ENCODE results near the gene SSR3. TPM values are rescaled to one million over a fixed set of nuclear protein-coding genes. Genes with fewer than 3 reads are reported as not detected.

SSR3 gene
- total and polyA plus RNA-seq, 2 of the 8 experiments (the other 6 are each of a cell fraction or from before 2014, with no cell fraction given) = 92.7 to 208 TPM

- TF ChIP-seq CHD7 (IDR thresholded peaks at IDR 0.05; ENCODE audit: insufficient replicate concordance, low read length) (no peak), SIRT6 (IDR thresholded peaks at IDR 0.05; ENCODE audit: low read length) (no peak), RFX5 (IDR thresholded peaks at IDR 0.05; ENCODE audit: borderline replicate concordance, low read depth, low read length) (no peak), RNF2 (IDR thresholded peaks at IDR 0.05; ENCODE audit: borderline replicate concordance, low read depth, low read length, missing control alignments, poor library complexity, severe bottlenecking) (no peak), ATF3 (IDR thresholded peaks at IDR 0.05; ENCODE audit: insufficient read depth, low read depth, low read length) (no peak), KDM1A (IDR thresholded peaks at IDR 0.05; ENCODE audit: borderline replicate concordance, low read length) (no peak), POU5F1 (IDR thresholded peaks at IDR 0.05; ENCODE audit: low read depth, low read length) (no peak), TAF7 (optimal IDR thresholded peaks at IDR 0.05; ENCODE audit: borderline replicate concordance, low read depth, low read length) (no peak), TBP (IDR thresholded peaks at IDR 0.05; ENCODE audit: low read depth, low read length) (no peak), NRF1 (IDR thresholded peaks at IDR 0.05; ENCODE audit: low read depth, low read length) (no peak), SIN3A (conservative IDR thresholded peaks at IDR 0.05 in 1 of 2, IDR thresholded peaks at IDR 0.05 in 1 of 2; ENCODE audit: low read depth in 1 of 2, low read length in 2 of 2) (no peak)
Measured at GRCh38 chr3:156601497-156601896, 46.6 kb upstream of the SSR3 start (continued).
